H1 (cell line): ENCODE data around the gene CPT1A. TPM values are rescaled to one million over a fixed set of nuclear protein-coding genes. Genes with fewer than 3 reads are reported as not detected.

Experiments used
- CTCF ChIA-PET: fragments of 300-600 bp; sonication (Branson Sonifier 250); formaldehyde crosslinking; loops from one replicate; lab custom pipeline; 2021; ENCODE audit not compliant: partially characterized antibody; lab: Charles Lee
- POLR2A ChIA-PET: fragments of 300-600 bp; sonication (Branson Sonifier 250); formaldehyde crosslinking; loops from one replicate; lab custom pipeline; 2021; ENCODE audit warnings: inconsistent platforms; ENCODE audit not compliant: partially characterized antibody; lab: Charles Lee
- DNase-seq, 2 experiments: peaks; one replicate each; pipeline versions ENCODE4 v3.0.0 to v3.0.0-alpha.2; 2010 to 2022; ENCODE audit warnings: low spot score in 2 of 2, low read depth in 1 of 2, mixed read lengths in 1 of 2
- FAIRE-seq: peaks from 2 replicates; lab custom pipeline; 2011; peaks lifted over from hg19 to GRCh38; lab: Jason Lieb, UNC
- H2AFZ ChIP-seq: 2 replicates; pipeline ENCODE4 v1.8.1; 2012; ENCODE audit warnings: low read length, inconsistent platforms
- H2AK5ac ChIP-seq: 2 replicates; pipeline ENCODE4 v1.6.1; 2013; ENCODE audit warnings: low read depth, low read length
- H2BK120ac ChIP-seq: replicated peaks from 2 replicates; pipeline ENCODE3; 2013; ENCODE audit warnings: low read depth, low read length, inconsistent platforms
- H2BK12ac ChIP-seq: 2 replicates; pipeline ENCODE4 v1.6.1; 2013; ENCODE audit warnings: low read depth, low read length
- H2BK15ac ChIP-seq: 2 replicates; pipeline ENCODE4 v1.6.1; 2013; ENCODE audit warnings: low read length
- H2BK20ac ChIP-seq: 2 replicates; pipeline ENCODE4 v1.6.1; 2013; ENCODE audit warnings: low read length
- H2BK5ac ChIP-seq: 2 replicates; pipeline ENCODE4 v1.6.1; 2013; ENCODE audit warnings: low read depth, low read length
- H3K14ac ChIP-seq: 2 replicates; pipeline ENCODE4 v1.6.1; 2013; ENCODE audit warnings: inconsistent platforms; ENCODE audit not compliant: insufficient read length
- H3K18ac ChIP-seq: 2 replicates; pipeline ENCODE4 v1.6.1; 2013; ENCODE audit warnings: low read length; ENCODE audit errors: extremely low read depth
- H3K23ac ChIP-seq: 2 replicates; pipeline ENCODE4 v1.6.1; 2013; ENCODE audit warnings: inconsistent platforms; ENCODE audit not compliant: insufficient read length
- H3K23me2 ChIP-seq: 2 replicates; pipeline ENCODE4 v1.6.1; 2013; ENCODE audit warnings: low read depth, low read length
- H3K27ac ChIP-seq: 2 replicates; pipeline ENCODE4 v1.6.1; 2011; ENCODE audit warnings: low read depth, low read length, inconsistent platforms
- H3K27me3 ChIP-seq, 4 experiments: replicated peaks in 1 of 4; 1 replicate in 1 of 4; 2 replicates in 3 of 4; pipeline versions ENCODE4 v1.6.1 to v1.8.1; 2011 to 2013; ENCODE audit warnings: low read length in 3 of 4, mild to moderate bottlenecking in 3 of 4, inconsistent platforms in 2 of 4, mixed read lengths in 2 of 4, moderate library complexity in 1 of 4; ENCODE audit not compliant: control insufficient read depth in 3 of 4, insufficient read depth in 3 of 4; ENCODE audit errors: extremely low read depth in 1 of 4
- H3K36me3 ChIP-seq, 4 experiments: 2 replicates each; pipeline versions ENCODE4 v1.6.1 to v1.8.1; 2011 to 2013; ENCODE audit warnings: mild to moderate bottlenecking in 4 of 4, low read length in 3 of 4, moderate library complexity in 2 of 4, control low read depth in 1 of 4, inconsistent platforms in 1 of 4; ENCODE audit not compliant: insufficient read depth in 4 of 4, control insufficient read depth in 2 of 4
- H3K4ac ChIP-seq: replicated peaks from 2 replicates; pipeline ENCODE3; 2013; ENCODE audit warnings: low read length, low read depth, mixed read lengths, inconsistent platforms; ENCODE audit not compliant: insufficient read length
- H3K4me1 ChIP-seq, 4 experiments: replicated peaks in 1 of 4; 1 replicate in 1 of 4; 2 replicates in 3 of 4; pipeline versions ENCODE4 v1.6.1 to v1.8.1; 2011 to 2013; ENCODE audit warnings: low read length in 3 of 4, inconsistent platforms in 2 of 4, mixed read lengths in 1 of 4; ENCODE audit not compliant: insufficient read depth in 4 of 4, control insufficient read depth in 3 of 4
- H3K4me2 ChIP-seq, 2 experiments: 2 replicates each; pipeline versions ENCODE4 v1.6.1 to v1.8.1; 2011 to 2013; ENCODE audit warnings: low read depth in 2 of 2, low read length in 2 of 2, control low read depth in 1 of 2, inconsistent platforms in 1 of 2, mild to moderate bottlenecking in 1 of 2; ENCODE audit not compliant: insufficient read depth in 1 of 2
- H3K4me3 ChIP-seq, 4 experiments: fragments of 200-600, 300-600 bp in 1 of 4; sonication (generic), shearing (Covaris generic), sonication (Bioruptor Twin) in 1 of 4; 2 replicates each; pipeline versions ENCODE4 v1.5.1 to v1.8.1; 2011 to 2016; ENCODE audit warnings: low read length in 4 of 4, low read depth in 3 of 4, control low read depth in 2 of 4, inconsistent platforms in 2 of 4, mild to moderate bottlenecking in 2 of 4, mixed read lengths in 1 of 4, moderate library complexity in 1 of 4; ENCODE audit not compliant: insufficient read depth in 2 of 4; ENCODE audit errors: extremely low read depth in 1 of 4
- H3K56ac ChIP-seq: replicated peaks from 2 replicates; pipeline ENCODE3; 2013; ENCODE audit warnings: low read depth, mild to moderate bottlenecking, mixed read lengths, low read length, inconsistent platforms; ENCODE audit not compliant: insufficient read length
- H3K79me1 ChIP-seq: 2 replicates; pipeline ENCODE4 v1.6.1; 2013; ENCODE audit warnings: low read depth, low read length, control low read depth
- H3K79me2 ChIP-seq, 2 experiments: 2 replicates each; pipeline versions ENCODE4 v1.6.1 to v1.8.1; 2012 to 2013; ENCODE audit warnings: low read length in 2 of 2, mild to moderate bottlenecking in 2 of 2, inconsistent platforms in 1 of 2; ENCODE audit not compliant: insufficient read depth in 2 of 2, control insufficient read depth in 1 of 2
- H3K9ac ChIP-seq, 4 experiments: replicated peaks in 1 of 4; 1 replicate in 1 of 4; 2 replicates in 3 of 4; pipeline versions ENCODE4 v1.6.1 to v1.8.1; 2011 to 2013; ENCODE audit warnings: low read depth in 3 of 4, low read length in 3 of 4, control low read depth in 2 of 4, mild to moderate bottlenecking in 2 of 4, moderate library complexity in 2 of 4, inconsistent platforms in 1 of 4; ENCODE audit errors: extremely low read depth in 1 of 4
- H3K9me3 ChIP-seq, 2 experiments: 2 replicates each; pipeline versions ENCODE4 v1.6.1 to v1.8.1; 2012 to 2013; ENCODE audit warnings: mild to moderate bottlenecking in 2 of 2, moderate library complexity in 2 of 2, control low read depth in 1 of 2, inconsistent platforms in 1 of 2, low read depth in 1 of 2, low read length in 1 of 2, mixed read lengths in 1 of 2; ENCODE audit not compliant: insufficient read depth in 2 of 2
- H4K20me1 ChIP-seq, 2 experiments: replicated peaks in 1 of 2; 2 replicates each; pipeline versions ENCODE3 to v1.8.1; 2011 to 2013; ENCODE audit warnings: inconsistent platforms in 2 of 2, low read length in 2 of 2, mild to moderate bottlenecking in 1 of 2; ENCODE audit not compliant: insufficient read depth in 2 of 2, control insufficient read depth in 1 of 2
- H4K5ac ChIP-seq: 2 replicates; pipeline ENCODE4 v1.6.1; 2013; ENCODE audit warnings: low read length, low read depth, mixed read lengths, inconsistent platforms; ENCODE audit not compliant: insufficient read length
- H4K8ac ChIP-seq: 2 replicates; pipeline ENCODE4 v1.8.0; 2013; ENCODE audit warnings: mild to moderate bottlenecking, moderate library complexity, low read length, inconsistent platforms; ENCODE audit not compliant: insufficient read depth; ENCODE audit errors: extremely low read depth
- H4K91ac ChIP-seq: replicated peaks from 2 replicates; pipeline ENCODE3; 2013; ENCODE audit warnings: low read length, mixed read lengths, inconsistent platforms; ENCODE audit not compliant: insufficient read length
- CHD1 ChIP-seq: IDR thresholded peaks from 2 replicates; pipeline ENCODE4 v1.6.1; 2012; ENCODE audit warnings: low read depth, low read length, improper control_type of control experiment
- EGR1 ChIP-seq: IDR thresholded peaks from 2 replicates; pipeline ENCODE4 v1.6.1; 2011; ENCODE audit warnings: low read depth, low read length, borderline replicate concordance
- EP300 ChIP-seq, 2 experiments: IDR thresholded peaks; 1 replicate in 1 of 2; 2 replicates in 1 of 2; pipeline ENCODE4 v1.6.1; 2011 to 2012; ENCODE audit warnings: low read depth in 2 of 2, low read length in 2 of 2, mild to moderate bottlenecking in 2 of 2, borderline replicate concordance in 1 of 2, inconsistent platforms in 1 of 2, moderate library complexity in 1 of 2
- FOSL1 ChIP-seq: IDR thresholded peaks from 2 replicates; pipeline ENCODE4 v1.6.1; 2011; ENCODE audit warnings: mild to moderate bottlenecking, low read depth, low read length, moderate library complexity; ENCODE audit not compliant: insufficient read depth
- JUN ChIP-seq: IDR thresholded peaks from 2 replicates; pipeline ENCODE4 v1.6.1; 2011; ENCODE audit warnings: low read depth, mild to moderate bottlenecking, improper control_type of control experiment, low read length
- POLR2AphosphoS5 ChIP-seq: IDR thresholded peaks from 2 replicates; pipeline ENCODE4 v1.6.1; 2011; ENCODE audit warnings: low read depth, low read length
- RNF2 ChIP-seq: fragments of 200-900, 300-1000 bp; sonication (generic); IDR thresholded peaks from 2 replicates; pipeline ENCODE4 v1.7.1; 2016; ENCODE audit warnings: borderline replicate concordance, low read depth, mild to moderate bottlenecking, antibody characterized with exemption, low read length; ENCODE audit not compliant: poor library complexity, severe bottlenecking; ENCODE audit errors: missing control alignments
- SP4 ChIP-seq: IDR thresholded peaks from 2 replicates; pipeline ENCODE4 v1.6.1; 2012; ENCODE audit warnings: low read length, inconsistent platforms
- TAF1 ChIP-seq: IDR thresholded peaks from 2 replicates; pipeline ENCODE4 v1.6.1; 2011; ENCODE audit warnings: mild to moderate bottlenecking, low read depth, low read length
- TEAD4 ChIP-seq: IDR thresholded peaks from 2 replicates; pipeline ENCODE4 v1.6.1; 2012; ENCODE audit warnings: low read depth, low read length, inconsistent platforms, mixed read lengths
- ZNF274 ChIP-seq: IDR thresholded peaks from 2 replicates; pipeline ENCODE4 v1.7.0; 2012; ENCODE audit warnings: low read length, borderline replicate concordance; ENCODE audit errors: extremely low read depth
- WGBS, 2 experiments: shearing (Covaris generic) in 1 of 2; methylation state at CpG; one replicate each; pipeline versions ENCODE4 v1.1.6 to v1.1.7; 2013 to 2015; ENCODE audit warnings: low lambda C conversion rate in 2 of 2, mixed read lengths in 2 of 2, inconsistent platforms in 1 of 2, low coverage in 1 of 2, missing lambda C conversion rate in 1 of 2; ENCODE audit not compliant: insufficient replicate concordance in 2 of 2, insufficient coverage in 1 of 2, insufficient read length in 1 of 2; ENCODE audit errors: extremely low coverage in 1 of 2, missing lambda C conversion rate in 1 of 2; 5-methylcytosine and 5-hydroxymethylcytosine counted together
- polyA plus RNA-seq, 7 experiments: library from polyadenylated mRNA; depleted of rRNA in 3 of 7; stranded (reverse) in 5 of 7; unstranded in 2 of 7; fragments of >200 nt in 5 of 7; fragments of 200-250 nt in 2 of 7; gene quantifications; 1 replicate in 5 of 7; 2 replicates in 1 of 7; 4 replicates in 1 of 7; pipeline versions ENCODE4 v1.2.1 to v1.2.3, GENCODE V29; 2011 to 2013; ENCODE audit warnings: missing spikeins in 2 of 7, mixed read lengths in 2 of 7
- total RNA-seq: library from RNA; stranded (reverse); fragmentation: NEBNext Ultra II Directional; extraction: Animal tissue kit (Norgen Biotek cat#: 25700); gene quantifications from 2 replicates; pipeline ENCODE4 v1.2.1, GENCODE V29; 2021

CPT1A gene
- total and polyA plus RNA-seq, 2 of the 8 experiments (the other 6 are each of a cell fraction or from before 2014, with no cell fraction given): 2.9 to 12.2 TPM

DNA sequence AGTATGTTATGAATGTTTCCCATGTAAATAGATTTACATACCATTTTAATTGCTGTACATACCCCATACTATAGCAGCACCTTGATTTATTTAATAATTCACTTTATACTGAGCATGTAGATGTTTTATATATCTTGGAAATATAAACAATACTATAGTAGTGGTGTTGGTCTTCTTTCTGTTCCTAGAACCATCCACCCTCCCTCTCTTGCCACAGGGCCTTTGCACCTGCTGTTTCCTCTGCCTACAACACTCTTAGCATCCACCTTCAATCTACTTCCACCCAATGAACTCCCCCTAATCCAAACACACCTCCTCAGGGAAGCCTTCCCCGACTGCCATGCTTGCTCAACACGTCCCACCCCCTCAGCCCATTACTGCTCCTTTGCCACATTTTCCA is 120.6 kb downstream of the CPT1A start:
- Histone ChIP-seq H2AK5ac (no peak overlapping the region), H3K27ac (no peak overlapping the region), H3K18ac (no peak overlapping the region), H3K79me2 (no peaks in the 10 kb centered on the region), H2BK120ac (no peak overlapping the region), H3K4me2 (no peak overlapping the region), H3K56ac (no peak overlapping the region), H4K8ac (no peak overlapping the region), H4K20me1 (no peaks in the 10 kb centered on the region), H3K4me1 (peaks cover 0 to 3% (median 0%) of the 10 kb centered on the region in 4 experiments; a peak in 4 of 7 replicates), H3K9ac (no peak overlapping the region), H4K91ac (no peak overlapping the region), H3K23me2 (no peaks in the 10 kb centered on the region), H3K4ac (no peak overlapping the region), H2AFZ (no peak overlapping the region), H3K27me3 (no peaks in the 10 kb centered on the region), H3K36me3 (no peaks in the 10 kb centered on the region; a peak in 1 of 8 replicates), H3K14ac (no peak overlapping the region), H3K9me3 (no peaks in the 10 kb centered on the region), H2BK20ac (no peak overlapping the region), H3K79me1 (no peaks in the 10 kb centered on the region), H2BK12ac (no peak overlapping the region), H3K23ac (no peak overlapping the region), H2BK15ac (no peak overlapping the region), H3K4me3 (no peak overlapping the region), H4K5ac (no peak overlapping the region), H2BK5ac (no peak overlapping the region)
- WGBS, 2 experiments: 90% methylated on average over 2 of the region's 2 CpGs; no CpG with 5 or more reads in 1 of the 2 experiments
- TF ChIP-seq TAF1 (no peak), FOSL1 (no peak), POLR2AphosphoS5 (no peak), EP300 (IDR thresholded peaks at IDR 0.05; ENCODE audit: borderline replicate concordance in 1 of 2, low read depth in 2 of 2, low read length in 2 of 2) (no peak), EGR1 (no peak), SP4 (no peak), ZNF274 (no peak), JUN (no peak), RNF2 (no peak), TEAD4 (no peak), CHD1 (no peak)
- CTCF ChIA-PET: no interaction called here
- no peak for FAIRE-seq
- no peak for DNase-seq
- POLR2A ChIA-PET: no interaction called here
